ENCODE results near the gene SPOCK1. TPM values are rescaled to one million over a fixed set of nuclear protein-coding genes. Genes with fewer than 3 reads are reported as not detected.

The SPOCK1 gene
- total and polyA plus RNA-seq, 2 experiments from 2014 or later: 4.1 to 14.0 TPM

- H3K4me3 ChIP-seq: no peak overlapping the region
- no peaks in the 10 kb centered on the region for H3K36me3 ChIP-seq
- peak in 1 of 2 donors; percentile 17 for DNase-seq (ENCODE audit: low read depth in 1 of 2, low spot score in 1 of 2)
- no peaks in the 10 kb centered on the region for H3K27me3 ChIP-seq
- no peaks in the 10 kb centered on the region for H3K9me3 ChIP-seq (ENCODE audit: low read depth)
- no peaks in the 10 kb centered on the region for H3K4me1 ChIP-seq (ENCODE audit: low read depth)
- no peak overlapping the region for H3K27ac ChIP-seq
- TF ChIP-seq CTCF (IDR thresholded peaks at IDR 0.05; ENCODE audit: low read depth, low read length): no peak
These were observed 407.7 kb downstream of the SPOCK1 start for GRCh38 chr5:137091472-137091871.

GRCh38 chr5:137090721-137091120, 408.4 kb downstream of the SPOCK1 start:
- Histone ChIP-seq H3K27ac (no peak overlapping the region), H3K27me3 (no peaks in the 10 kb centered on the region), H3K9me3 (ENCODE audit: low read depth) (no peaks in the 10 kb centered on the region), H3K4me3 (no peak overlapping the region), H3K36me3 (no peaks in the 10 kb centered on the region), H3K4me1 (ENCODE audit: low read depth) (no peaks in the 10 kb centered on the region)
- TF ChIP-seq CTCF (IDR thresholded peaks at IDR 0.05; ENCODE audit: low read depth, low read length): no peak
- no peak for DNase-seq (ENCODE audit: low read depth in 1 of 2, low spot score in 1 of 2)

- DNase-seq (ENCODE audit: low read depth in 1 of 2, low spot score in 1 of 2): no peak
- H3K27ac ChIP-seq: no peak overlapping the region
- H3K9me3 ChIP-seq (ENCODE audit: low read depth): no peaks in the 10 kb centered on the region
- no peaks in the 10 kb centered on the region for H3K27me3 ChIP-seq
- no peaks in the 10 kb centered on the region for H3K36me3 ChIP-seq
- TF ChIP-seq CTCF (IDR thresholded peaks at IDR 0.05; ENCODE audit: low read depth, low read length): no peak
- no peak overlapping the region for H3K4me3 ChIP-seq
- H3K4me1 ChIP-seq (ENCODE audit: low read depth): no peaks in the 10 kb centered on the region
These were observed 409.0 kb downstream of the SPOCK1 start for GRCh38 chr5:137090151-137090550.

GRCh38 chr5:137088175-137088574, 411.0 kb downstream of the SPOCK1 start:
- no peaks in the 10 kb centered on the region for H3K27me3 ChIP-seq

GRCh38 chr5:137086342-137086741, 412.8 kb downstream of the SPOCK1 start:
- Histone ChIP-seq H3K4me1 (ENCODE audit: low read depth) (no peaks in the 10 kb centered on the region), H3K27me3 (no peaks in the 10 kb centered on the region), H3K36me3 (no peaks in the 10 kb centered on the region), H3K27ac (no peak overlapping the region), H3K4me3 (no peak overlapping the region), H3K9me3 (ENCODE audit: low read depth) (no peaks in the 10 kb centered on the region)
- no peak for TF ChIP-seq CTCF (IDR thresholded peaks at IDR 0.05; ENCODE audit: low read depth, low read length)
- DNase-seq (ENCODE audit: low read depth in 1 of 2, low spot score in 1 of 2): no peak

More at GRCh38 chr5:137088175-137088574, 411.0 kb downstream of the SPOCK1 start:
- Histone ChIP-seq H3K36me3 (no peaks in the 10 kb centered on the region), H3K4me3 (no peak overlapping the region), H3K9me3 (ENCODE audit: low read depth) (no peaks in the 10 kb centered on the region), H3K4me1 (ENCODE audit: low read depth) (no peaks in the 10 kb centered on the region), H3K27ac (no peak overlapping the region)
- DNase-seq (ENCODE audit: low read depth in 1 of 2, low spot score in 1 of 2): no peak
- no peak for TF ChIP-seq CTCF (IDR thresholded peaks at IDR 0.05; ENCODE audit: low read depth, low read length)

GRCh38 chr5:137085206-137085605, 413.9 kb downstream of the SPOCK1 start:
- H3K4me1 ChIP-seq (ENCODE audit: low read depth): no peaks in the 10 kb centered on the region
- H3K27ac ChIP-seq: no peak overlapping the region
- DNase-seq (ENCODE audit: low read depth in 1 of 2, low spot score in 1 of 2): no peak
- H3K27me3 ChIP-seq: no peaks in the 10 kb centered on the region
- no peaks in the 10 kb centered on the region for H3K9me3 ChIP-seq (ENCODE audit: low read depth)
- TF ChIP-seq CTCF (IDR thresholded peaks at IDR 0.05; ENCODE audit: low read depth, low read length): no peak
- no peaks in the 10 kb centered on the region for H3K36me3 ChIP-seq
- no peak overlapping the region for H3K4me3 ChIP-seq
